Muscle of arm (tissue), 12 donors: ENCODE results near the gene CALM3. TPM values are rescaled to one million over a fixed set of nuclear protein-coding genes. Genes with fewer than 3 reads are reported as not detected.

ENCODE experiments used
- polyA plus RNA-seq, 12 donors: library from polyadenylated mRNA; unstranded; fragments of 120-200 nt; gene quantifications; one replicate each; pipeline ENCODE4 v1.2.1, GENCODE V29; 2013; ENCODE audit not compliant: insufficient read length in 12 of 12

Gene CALM3
- polyA plus RNA-seq, 12 donors, result 165 to 381 (median 230) TPM

Other genes with a start within 250 kb of the CALM3 start
- 10 to 100 TPM in 11 of 12 donors, not detected in 1; 45.6 to 86.6 (median 60.0) TPM for gene CCDC8, start 187.8 kb upstream of the CALM3 start, polyA plus RNA-seq
- gene PNMA8C, start 172.4 kb upstream of the CALM3 start, polyA plus RNA-seq, result under 1 TPM in 10 of 12 donors, not detected in 2; 0.24 to 0.47 (median 0.41) TPM
- gene PNMA8A, start 129.8 kb upstream of the CALM3 start, polyA plus RNA-seq, result 10 to 100 TPM in 11 of 12 donors, not detected in 1; 18.6 to 55.2 (median 40.1) TPM
- 1 to 10 TPM in 10 of 12 donors, not detected in 2; 1.8 to 5.1 (median 2.3) TPM for gene PNMA8B, start 105.5 kb upstream of the CALM3 start, polyA plus RNA-seq
- 1 to 10 TPM in 10 of 12 donors, not detected in 2; 1.7 to 6.7 (median 2.7) TPM for gene PTGIR, start 23.8 kb downstream of the CALM3 start, polyA plus RNA-seq
- 1 to 10 TPM in 5 of 12 donors, not detected in 7; 1.1 to 2.1 (median 1.6) TPM for gene GNG8, start 34.9 kb downstream of the CALM3 start, polyA plus RNA-seq
- 10 to 100 TPM in 10 of 12 donors, 1 to 10 TPM in 1, not detected in 1; 9.8 to 25.7 (median 16.3) TPM for gene DACT3, start 59.9 kb downstream of the CALM3 start, polyA plus RNA-seq
- 10 to 100 TPM in 11 of 12 donors, not detected in 1; 15.9 to 43.5 (median 22.3) TPM for gene PRKD2, start 115.8 kb downstream of the CALM3 start, polyA plus RNA-seq
- gene FKRP, start 144.7 kb downstream of the CALM3 start, polyA plus RNA-seq, result 10 to 100 TPM in 11 of 12 donors, not detected in 1; 13.7 to 46.3 (median 18.3) TPM
- gene STRN4, start 145.1 kb downstream of the CALM3 start, polyA plus RNA-seq, result 10 to 100 TPM in 11 of 12 donors, not detected in 1; 40.0 to 75.7 (median 44.8) TPM
- gene SLC1A5, start 187.3 kb downstream of the CALM3 start, polyA plus RNA-seq, result 10 to 100 TPM in 11 of 12 donors, not detected in 1; 15.7 to 39.9 (median 19.1) TPM
- 10 to 100 TPM in 11 of 12 donors, not detected in 1; 40.5 to 71.1 (median 53.7) TPM for gene AP2S1, start 249.5 kb downstream of the CALM3 start, polyA plus RNA-seq